Measurements from ENCODE around the gene PLRG1. TPM values are rescaled to one million over a fixed set of nuclear protein-coding genes. Genes with fewer than 3 reads are reported as not detected.

PLRG1 gene
- total RNA-seq, 1 donor = 59.5 TPM

DNA sequence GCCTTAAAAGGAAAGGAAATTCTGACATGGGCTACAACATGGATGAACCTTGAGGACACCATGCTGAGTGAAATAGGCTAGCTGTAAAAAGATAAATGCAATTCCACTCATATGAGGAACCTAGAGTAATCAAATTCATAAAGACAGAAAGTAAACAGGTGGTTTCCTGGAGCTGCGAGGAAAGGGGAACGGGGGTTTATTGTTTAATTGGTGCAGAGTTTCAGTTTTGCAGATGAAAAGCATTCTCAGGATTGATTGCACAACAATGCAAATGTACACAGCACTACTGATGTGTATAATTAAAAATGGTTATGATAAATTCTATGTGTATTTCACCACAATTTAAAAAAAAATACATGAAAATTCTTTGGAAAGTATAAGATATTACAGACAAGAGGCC, 24.0 kb downstream of the PLRG1 start:
- peak in 1 of 3 donors; percentile 8 for DNase-seq (ENCODE audit: low read depth in 2 of 3, low spot score in 2 of 3)

DNA sequence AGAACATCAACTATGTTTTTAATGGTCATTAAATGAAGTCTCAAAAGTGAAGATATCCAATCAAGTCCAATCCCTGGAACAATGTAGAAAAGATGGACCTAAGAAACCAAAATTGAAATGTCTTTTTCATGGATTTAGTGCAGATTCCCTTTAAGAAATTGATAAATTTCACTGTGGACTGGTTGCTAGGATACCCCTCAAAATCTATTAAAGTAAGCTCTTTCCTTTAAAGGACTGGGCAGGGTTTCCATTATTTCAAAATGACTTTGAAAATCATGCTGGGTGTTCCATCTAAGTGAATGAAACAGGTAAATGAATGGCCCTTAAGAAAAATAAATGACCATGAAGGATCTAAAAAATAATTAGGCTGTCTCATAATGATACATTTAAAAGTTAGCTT, 28.6 kb downstream of the PLRG1 start:
- DNase-seq (ENCODE audit: low read depth in 2 of 3, low spot score in 2 of 3) = no peak

DNA sequence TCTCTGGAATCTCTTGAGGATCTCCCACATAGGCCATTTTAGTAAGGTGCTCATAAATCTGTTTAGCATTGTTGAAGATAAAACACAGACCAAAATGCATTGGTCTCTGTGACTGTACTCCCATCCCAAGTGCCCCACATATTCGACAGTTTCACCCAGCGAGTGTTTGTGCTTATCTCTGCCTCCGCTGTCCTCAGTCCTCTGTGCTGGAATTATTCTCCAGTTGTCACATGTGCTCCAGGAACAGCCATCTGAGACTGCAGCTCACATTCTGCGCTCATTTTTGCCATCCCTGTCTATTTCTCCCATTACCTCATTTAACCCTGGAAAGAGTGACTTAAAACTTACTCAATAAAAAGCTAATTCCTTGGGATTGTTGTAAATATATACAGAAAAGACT, 31.0 kb downstream of the PLRG1 start:
- DNase-seq (ENCODE audit: low read depth in 2 of 3, low spot score in 2 of 3) = no peak

DNA sequence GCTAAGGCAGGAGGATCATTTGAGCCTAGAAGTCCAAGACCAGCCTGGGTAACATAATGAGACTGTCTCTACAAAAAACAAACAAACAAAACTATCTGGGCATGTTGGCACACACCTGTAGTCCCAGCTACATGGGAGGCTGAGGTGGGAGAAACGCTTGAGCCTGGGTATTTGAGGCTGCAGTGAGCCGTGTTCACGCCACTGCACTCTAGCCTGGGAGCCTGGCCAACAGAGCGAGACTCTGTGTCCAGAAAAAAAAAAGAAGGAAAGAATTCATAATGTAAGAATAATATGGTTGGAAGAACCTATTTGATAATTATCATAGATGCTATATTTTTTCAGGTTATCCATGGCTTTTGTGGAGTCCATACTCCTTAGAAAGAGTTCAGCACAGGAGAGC, 32.6 kb downstream of the PLRG1 start:
- DNase-seq (ENCODE audit: low read depth in 2 of 3, low spot score in 2 of 3) = no peak

- no peak for DNase-seq (ENCODE audit: low read depth in 2 of 3, low spot score in 2 of 3)
Measured at GRCh38 chr4:154516318-154517029, 33.7 kb downstream of the PLRG1 start.

DNA sequence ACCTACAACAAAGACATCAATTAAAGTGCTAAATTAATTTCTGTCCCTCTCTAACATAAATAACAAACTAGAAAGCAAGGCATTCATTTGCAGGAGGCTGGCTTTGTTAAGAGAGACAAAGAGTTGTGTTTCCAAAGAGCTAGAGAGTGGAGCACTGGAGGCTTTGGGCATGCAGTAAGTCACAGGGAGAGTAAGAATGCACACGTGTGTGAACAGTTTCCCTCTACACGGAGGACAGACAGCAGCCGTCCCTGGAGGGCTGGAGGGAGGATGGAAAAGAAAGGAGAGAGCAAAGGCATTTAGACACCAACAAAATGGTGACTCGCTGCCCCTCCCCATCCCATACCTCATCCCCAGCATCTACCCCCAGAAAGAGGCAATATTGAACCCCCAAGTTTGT, 38.2 kb downstream of the PLRG1 start:
- no peak for DNase-seq (ENCODE audit: low read depth in 2 of 3, low spot score in 2 of 3)

- DNase-seq (ENCODE audit: low read depth in 2 of 3, low spot score in 2 of 3) = no peak
Measured at GRCh38 chr4:154511548-154511947, 38.7 kb downstream of the PLRG1 start.

DNA sequence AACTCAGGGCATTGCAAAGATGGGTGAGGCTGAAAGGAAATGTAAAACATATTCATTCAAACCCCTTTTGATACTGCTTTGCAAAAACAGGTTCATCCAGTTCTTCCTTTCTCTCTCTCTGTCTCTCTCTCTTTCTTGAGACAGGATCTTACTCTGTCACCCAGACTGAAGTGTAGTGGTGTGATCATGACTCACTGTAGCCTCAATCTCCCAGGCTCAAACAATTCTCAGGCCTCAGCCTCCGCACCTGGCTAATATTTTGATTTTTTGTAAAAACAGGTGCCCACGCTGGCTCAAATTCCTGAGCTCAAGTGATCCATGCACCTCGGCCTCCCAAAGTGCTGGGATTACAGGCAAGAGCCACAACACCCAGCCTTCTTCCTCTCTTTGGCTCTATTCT, 43.0 kb downstream of the PLRG1 start:
- no peak for DNase-seq (ENCODE audit: low read depth in 2 of 3, low spot score in 2 of 3)

- DNase-seq (ENCODE audit: low read depth in 2 of 3, low spot score in 2 of 3) = peak in 1 of 3 donors; percentile 56
Measured at GRCh38 chr4:154506253-154506652, 43.9 kb downstream of the PLRG1 start.

- DNase-seq (ENCODE audit: low read depth in 2 of 3, low spot score in 2 of 3) = peak in 1 of 3 donors; percentile 12
Measured at GRCh38 chr4:154503598-154503997, 46.6 kb downstream of the PLRG1 start.

DNA sequence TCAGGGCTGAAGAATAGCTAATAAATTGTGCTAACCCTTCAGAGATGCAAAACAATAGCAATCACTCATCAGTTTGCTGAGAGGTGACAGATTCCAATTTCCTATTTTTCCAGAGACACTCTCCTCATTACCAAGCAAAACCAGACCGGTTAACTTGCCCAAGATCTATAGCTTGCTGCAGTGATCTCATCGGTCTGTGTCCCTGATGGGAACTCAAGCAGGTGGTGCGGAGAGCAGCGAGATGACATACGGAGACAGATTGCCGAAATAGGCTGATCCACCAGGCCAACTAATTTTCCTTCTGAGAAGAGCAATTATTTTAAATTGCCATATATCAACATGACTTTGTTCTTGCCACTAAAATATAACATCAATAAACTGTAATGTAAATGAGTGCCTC, 48.1 kb downstream of the PLRG1 start:
- DNase-seq (ENCODE audit: low read depth in 2 of 3, low spot score in 2 of 3) = no peak

- no peak for DNase-seq (ENCODE audit: low read depth in 2 of 3, low spot score in 2 of 3)
Measured at GRCh38 chr4:154497889-154498288, 52.3 kb downstream of the PLRG1 start.

- DNase-seq (ENCODE audit: low read depth in 2 of 3, low spot score in 2 of 3) = no peak
Measured at GRCh38 chr4:154495867-154496266, 54.3 kb downstream of the PLRG1 start.

GRCh38 chr4:154492288-154492687, 57.9 kb downstream of the PLRG1 start:
- no peak for DNase-seq (ENCODE audit: low read depth in 2 of 3, low spot score in 2 of 3)

DNA sequence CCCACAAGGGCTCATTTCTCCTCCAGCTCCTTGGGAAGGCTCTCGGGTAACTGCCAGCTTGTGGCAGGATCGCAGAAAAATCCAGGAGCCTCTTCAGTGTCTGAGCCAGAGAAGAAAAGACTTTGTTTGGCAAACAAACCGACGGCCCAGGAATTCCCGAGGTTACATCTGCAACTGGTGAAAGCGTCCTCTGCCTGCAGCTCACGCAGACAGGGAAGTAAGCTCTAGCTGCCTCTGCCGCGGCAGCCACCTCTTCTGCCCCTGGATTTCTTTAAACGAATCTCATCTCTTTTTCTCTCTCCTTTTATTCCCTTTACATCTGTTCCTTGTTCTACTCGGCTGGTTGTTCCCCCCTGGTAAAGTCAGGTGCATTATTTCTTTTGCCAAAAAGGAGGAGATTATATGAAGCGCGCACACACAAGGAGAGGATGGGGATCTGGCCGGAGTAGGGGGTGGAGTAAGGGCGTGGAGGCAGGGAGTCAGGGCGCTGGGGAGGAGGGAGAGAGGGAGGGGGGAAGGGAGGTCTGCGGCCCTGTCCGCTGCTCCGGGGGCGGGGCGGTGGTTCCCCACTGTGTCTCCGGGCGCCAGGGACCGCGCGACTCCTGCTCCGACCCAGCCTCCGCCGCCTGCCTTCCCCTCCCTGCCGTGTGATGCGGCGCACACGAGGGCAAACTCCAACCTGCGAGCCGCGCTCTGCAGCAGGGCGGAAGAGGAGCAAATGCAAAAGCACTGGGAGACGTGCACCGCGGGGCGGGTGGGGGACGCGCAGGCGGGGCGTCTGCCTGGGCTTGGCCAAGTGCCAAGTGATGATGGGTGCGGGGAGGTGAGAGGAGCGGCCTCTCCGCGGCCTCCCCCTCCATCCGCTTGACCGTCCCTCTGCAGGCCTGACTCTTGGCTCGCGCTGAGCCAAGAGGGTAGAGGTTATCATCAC, 58.6 kb downstream of the PLRG1 start, which contains the start of gene DCHS2:
TSS of gene DCHS2 (minus strand) at position 459 of the 931 bp plus-strand sequence. CDS start at position 15, 444 bp downstream.
- peak in 1 of 3 donors; percentile 34 for DNase-seq (ENCODE audit: low read depth in 2 of 3, low spot score in 2 of 3)

DNA sequence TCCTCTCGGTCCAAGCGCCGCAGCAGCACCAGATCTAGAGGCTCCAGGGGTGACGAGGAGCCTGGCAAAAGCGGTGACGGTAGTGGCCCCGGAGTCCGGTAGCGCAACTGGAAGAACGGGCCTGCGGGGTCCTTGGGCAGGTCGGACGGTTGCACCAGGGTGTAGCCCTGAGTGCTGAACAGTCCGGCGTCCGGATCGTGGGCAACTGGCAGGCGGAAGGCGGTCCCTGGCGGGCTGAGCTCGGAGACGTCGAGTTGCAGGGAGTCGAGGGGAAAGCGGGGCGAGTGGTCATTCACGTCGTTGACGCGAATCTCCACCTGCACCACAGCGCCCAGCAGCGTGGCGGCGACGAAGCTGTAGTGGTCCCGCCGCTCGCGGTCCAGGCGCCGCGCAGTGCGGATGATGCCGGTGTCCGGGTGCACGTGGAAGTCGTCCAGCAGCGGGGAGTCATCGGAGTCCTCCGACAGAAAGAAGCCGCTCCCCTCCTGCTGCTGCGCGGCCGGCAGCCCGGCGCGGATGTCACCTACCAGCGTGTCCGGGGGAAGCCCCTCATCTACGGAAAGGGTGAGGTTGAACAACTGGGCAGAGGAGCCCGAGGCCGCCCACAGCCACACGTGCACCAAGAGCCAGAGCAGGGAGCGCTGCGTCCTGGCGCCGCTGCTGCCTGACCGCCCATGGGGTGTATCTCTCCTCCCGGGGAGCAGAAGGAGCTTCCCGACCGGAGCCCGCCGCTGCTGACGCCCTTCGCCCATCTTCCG, 59.4 kb downstream of the PLRG1 start:
- DNase-seq (ENCODE audit: low read depth in 2 of 3, low spot score in 2 of 3) = peak in 1 of 3 donors; percentile 14

DNA sequence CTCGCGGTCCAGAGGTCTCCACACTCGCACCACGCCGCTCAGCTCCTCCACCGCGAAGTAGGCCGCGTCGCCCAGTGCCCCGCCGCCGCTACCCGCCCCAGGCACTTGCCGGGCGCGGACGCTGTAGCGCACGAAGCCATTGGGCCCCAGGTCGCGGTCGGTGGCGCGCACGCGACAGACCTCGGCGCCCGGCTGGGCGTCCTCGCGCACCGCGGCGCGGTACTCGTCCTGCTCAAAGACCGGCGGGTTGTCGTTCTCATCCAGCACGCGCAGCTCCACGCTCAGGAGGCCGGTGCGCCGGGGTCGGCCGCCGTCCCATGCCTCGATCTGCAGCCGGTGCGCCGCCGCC, 60.0 kb downstream of the PLRG1 start:
- DNase-seq (ENCODE audit: low read depth in 2 of 3, low spot score in 2 of 3) = no peak

DNA sequence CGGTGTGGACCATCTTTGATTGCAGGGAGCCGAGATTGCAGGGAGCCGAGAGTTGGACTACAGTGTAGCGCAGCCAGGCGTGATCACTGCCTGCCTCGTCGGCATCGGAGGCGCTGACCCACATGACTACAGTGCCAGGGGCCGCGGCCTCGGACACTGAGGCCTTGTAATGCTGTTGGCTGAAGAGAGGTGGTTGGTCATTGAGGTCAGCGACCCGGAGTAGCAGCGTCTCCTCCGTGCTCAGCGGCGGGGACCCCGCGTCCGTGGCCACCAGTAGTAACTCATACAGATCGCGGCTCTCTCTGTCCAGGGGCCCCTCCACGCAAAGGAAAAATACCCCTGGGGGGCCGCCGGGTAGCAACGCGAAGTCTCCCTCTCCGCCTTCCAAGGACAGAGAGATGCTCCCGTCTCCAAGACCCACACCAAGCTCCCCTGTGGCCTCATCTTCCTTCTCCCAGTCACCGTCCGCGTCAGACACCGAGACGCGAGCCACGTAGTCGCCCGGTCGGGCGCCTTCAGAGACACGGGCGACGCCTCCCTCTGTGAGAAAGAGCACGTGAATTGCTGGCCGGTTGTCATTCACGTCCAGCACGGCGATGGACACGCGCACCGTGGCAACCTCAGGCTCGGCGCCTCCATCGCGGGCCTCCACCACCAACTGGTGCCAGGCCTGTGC, 60.5 kb downstream of the PLRG1 start:
- DNase-seq (ENCODE audit: low read depth in 2 of 3, low spot score in 2 of 3) = no peak

- no peak for DNase-seq (ENCODE audit: low read depth in 2 of 3, low spot score in 2 of 3)
Measured at GRCh38 chr4:154487145-154487544, 63.1 kb downstream of the PLRG1 start.

GRCh38 chr4:154485127-154485773, 65.0 kb downstream of the PLRG1 start:
- DNase-seq (ENCODE audit: low read depth in 2 of 3, low spot score in 2 of 3) = peak in 1 of 3 donors; percentile 13

Measured in hematopoietic multipotent progenitor cell (in vitro differentiated cells).